Activated naive CD8-positive, alpha-beta T cell treated with anti-CD3 and anti-CD28 coated beads for 36 hours (primary cell): Measurements from ENCODE around the gene COMMD1. TPM values are rescaled to one million over a fixed set of nuclear protein-coding genes. Genes with fewer than 3 reads are reported as not detected.
A peak's percentile ranks its signal among the peaks of the same experiment; 100 is the strongest.
"Not testable (repeated sequence)": the region's sequence is repeated elsewhere in the genome, so short reads cannot be mapped to it uniquely, and the experiment has no call there.

ENCODE experiments used
- DNase-seq: peaks from one replicate; pipeline ENCODE4 v3.0.0; 2021
- H3K27ac Mint-ChIP-seq: one replicate; pipeline ENCODE4 v1.8.0; 2022; ENCODE audit warnings: mild to moderate bottlenecking, moderate library complexity, mixed read lengths
- H3K27me3 Mint-ChIP-seq: one replicate; pipeline ENCODE4 v1.8.0; 2022; ENCODE audit warnings: mild to moderate bottlenecking, mixed read lengths
- H3K36me3 Mint-ChIP-seq: one replicate; pipeline ENCODE4 v1.8.0; 2021; ENCODE audit warnings: mild to moderate bottlenecking, mixed read lengths
- H3K4me1 Mint-ChIP-seq: one replicate; pipeline ENCODE4 v1.8.0; 2021; ENCODE audit warnings: mixed read lengths
- H3K4me3 Mint-ChIP-seq: one replicate; pipeline ENCODE4 v1.8.0; 2022; ENCODE audit warnings: mild to moderate bottlenecking, moderate library complexity, mixed read lengths
- H3K9me3 Mint-ChIP-seq: one replicate; pipeline ENCODE4 v1.8.0; 2022; ENCODE audit warnings: mixed read lengths
- total RNA-seq, 2 experiments: library from RNA; stranded (reverse); gene quantifications; one replicate each; pipeline ENCODE4 v1.2.3, GENCODE V29; 2021

COMMD1 gene
- total RNA-seq, 2 experiments from 2014 or later, result 29.1 to 31.8 TPM

DNA sequence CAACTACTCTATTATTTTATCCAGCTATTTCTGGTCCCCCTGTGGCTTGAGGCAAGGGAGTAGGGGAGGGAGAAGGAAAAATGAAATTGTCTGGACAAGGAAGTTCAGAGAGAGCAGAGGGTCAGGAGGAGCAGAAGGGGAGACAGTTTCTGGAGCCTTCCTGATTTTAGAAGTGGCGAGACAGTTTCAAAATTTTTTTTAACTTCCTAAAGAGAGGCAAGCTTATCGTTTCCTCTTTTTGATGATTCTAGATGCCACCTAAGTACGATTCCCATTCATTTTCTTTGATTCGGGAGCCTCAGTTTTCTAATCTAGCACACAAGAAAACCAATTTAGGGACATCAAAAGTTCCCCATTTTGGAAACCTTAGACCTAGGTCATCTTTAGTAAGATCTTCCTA, 193.6 kb downstream of the COMMD1 start:
- no peak overlapping the region for H3K27ac Mint-ChIP-seq
- H3K4me1 Mint-ChIP-seq, result peaks cover 2% of the 10 kb centered on the region
- H3K9me3 Mint-ChIP-seq, result no peaks in the 10 kb centered on the region
- H3K4me3 Mint-ChIP-seq, result no peak overlapping the region
- no peaks in the 10 kb centered on the region for H3K27me3 Mint-ChIP-seq
- no peaks in the 10 kb centered on the region for H3K36me3 Mint-ChIP-seq
- no peak for DNase-seq

DNA sequence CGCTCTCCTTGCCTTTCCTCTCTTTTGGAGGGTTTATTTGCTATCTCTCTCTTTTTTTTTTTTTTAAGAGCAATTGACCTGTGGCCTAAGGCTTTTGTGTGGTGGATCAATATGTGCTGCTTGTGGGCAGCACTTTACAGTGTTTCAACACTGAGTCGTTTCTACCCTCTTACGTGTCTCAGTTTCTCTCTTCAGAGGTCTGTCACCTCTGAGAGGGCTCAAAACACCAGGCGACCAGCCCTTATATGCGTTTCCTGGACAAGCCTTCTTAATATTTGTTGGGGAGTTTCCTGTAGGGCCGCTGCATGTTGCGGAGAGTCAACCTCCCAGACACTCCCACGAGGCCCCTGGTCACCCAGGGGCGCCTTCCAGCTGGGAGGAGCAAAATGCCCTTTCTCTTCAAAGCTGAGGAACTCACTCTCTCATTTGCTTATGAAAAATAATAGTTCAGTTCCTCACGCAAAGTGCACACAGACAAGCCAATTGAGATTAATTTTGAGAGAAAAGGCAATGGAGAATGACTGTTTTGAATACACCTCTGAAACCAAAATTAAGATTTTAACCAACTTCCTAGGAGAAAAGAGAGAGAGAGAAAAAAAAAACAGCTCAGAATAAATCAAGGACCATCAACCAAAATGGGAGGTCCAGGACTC, 194.2 kb downstream of the COMMD1 start:
- DNase-seq, result no peak
- no peak overlapping the region for H3K4me3 Mint-ChIP-seq
- peaks cover 2% of the 10 kb centered on the region for H3K36me3 Mint-ChIP-seq
- no peak overlapping the region for H3K27ac Mint-ChIP-seq
- H3K9me3 Mint-ChIP-seq, result no peaks in the 10 kb centered on the region
- H3K4me1 Mint-ChIP-seq, result peaks cover 2% of the 10 kb centered on the region
- no peaks in the 10 kb centered on the region for H3K27me3 Mint-ChIP-seq

DNA sequence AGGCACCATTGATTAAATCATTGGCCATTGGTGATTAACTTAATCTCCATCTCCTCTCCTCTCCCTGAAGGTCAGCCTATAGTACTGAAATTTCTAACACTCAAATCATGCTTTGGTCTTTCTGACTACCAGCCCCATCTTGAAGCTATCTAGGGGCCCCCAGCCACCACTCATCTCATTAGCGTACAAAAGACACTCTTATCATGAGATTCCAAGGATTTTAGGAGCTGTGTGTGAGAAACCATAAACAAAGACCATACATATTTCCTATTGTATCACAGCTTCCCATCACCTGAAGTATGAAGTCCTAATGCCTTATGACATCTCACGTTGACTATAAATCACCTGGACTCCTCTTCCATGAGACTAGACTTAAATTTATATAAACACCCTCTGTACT, 196.4 kb downstream of the COMMD1 start:
- DNase-seq, result no peak
- Mint-ChIP-seq H3K9me3 (no peaks in the 10 kb centered on the region), H3K27me3 (no peaks in the 10 kb centered on the region), H3K36me3 (peaks cover 2% of the 10 kb centered on the region), H3K4me3 (no peak overlapping the region), H3K27ac (no peak overlapping the region), H3K4me1 (peaks cover 2% of the 10 kb centered on the region)

DNA sequence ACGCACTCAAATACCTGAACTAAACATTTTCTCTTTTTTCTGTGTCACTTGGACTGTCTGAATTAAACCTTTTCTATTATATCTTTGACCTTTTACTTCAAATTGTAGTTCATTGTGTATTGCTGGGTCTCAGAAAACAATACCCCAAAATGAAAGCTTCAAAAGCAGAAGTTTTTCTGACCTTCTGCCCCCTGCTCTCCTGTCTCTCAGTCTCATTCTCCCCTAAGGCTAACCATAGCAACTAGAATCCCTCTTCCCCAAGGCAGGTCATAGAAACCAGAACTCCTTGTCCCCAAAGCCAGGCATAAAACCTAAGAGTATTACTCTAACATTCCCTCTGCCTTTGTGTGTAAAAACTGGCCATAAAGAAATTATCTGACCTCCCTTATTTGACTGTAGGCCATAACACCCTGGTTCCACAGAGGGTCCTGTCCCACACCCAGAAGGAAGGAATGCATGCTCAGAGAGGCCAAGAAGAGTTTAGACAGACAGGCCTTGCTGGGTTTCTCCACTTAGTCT, 197.0 kb downstream of the COMMD1 start:
- H3K27ac Mint-ChIP-seq, result no peak overlapping the region
- DNase-seq, result no peak

DNA sequence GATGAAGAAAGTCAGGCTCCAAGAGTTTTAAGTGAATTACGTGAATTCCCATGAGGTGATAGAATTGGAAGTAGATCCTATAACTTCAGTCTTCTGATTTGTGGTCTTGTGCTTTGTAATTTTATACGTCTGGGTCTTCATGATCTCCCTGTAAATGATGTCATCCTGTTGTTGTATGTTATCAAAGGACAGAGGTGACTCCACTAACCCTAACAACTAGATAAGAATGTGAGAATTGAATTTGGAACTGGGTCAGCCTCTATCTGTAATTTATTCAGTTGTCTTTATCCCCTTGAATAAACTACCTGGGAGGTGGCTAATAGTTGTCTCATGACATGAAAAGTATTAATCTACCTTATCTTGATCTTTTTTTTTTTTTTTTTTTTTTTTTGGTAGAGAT, 204.1 kb downstream of the COMMD1 start:
- peaks cover under 1% of the 10 kb centered on the region for H3K36me3 Mint-ChIP-seq
- no peak overlapping the region for H3K4me3 Mint-ChIP-seq
- H3K9me3 Mint-ChIP-seq, result no peaks in the 10 kb centered on the region
- H3K27ac Mint-ChIP-seq, result no peak overlapping the region
- no peaks in the 10 kb centered on the region for H3K27me3 Mint-ChIP-seq
- no peak for DNase-seq
- no peaks in the 10 kb centered on the region for H3K4me1 Mint-ChIP-seq

More for the DNA sequence above, 197.0 kb downstream of the COMMD1 start:
- no peaks in the 10 kb centered on the region for H3K9me3 Mint-ChIP-seq
- no peaks in the 10 kb centered on the region for H3K27me3 Mint-ChIP-seq
- peaks cover 2% of the 10 kb centered on the region for H3K4me1 Mint-ChIP-seq
- no peak overlapping the region for H3K4me3 Mint-ChIP-seq
- peaks cover 2% of the 10 kb centered on the region for H3K36me3 Mint-ChIP-seq

DNA sequence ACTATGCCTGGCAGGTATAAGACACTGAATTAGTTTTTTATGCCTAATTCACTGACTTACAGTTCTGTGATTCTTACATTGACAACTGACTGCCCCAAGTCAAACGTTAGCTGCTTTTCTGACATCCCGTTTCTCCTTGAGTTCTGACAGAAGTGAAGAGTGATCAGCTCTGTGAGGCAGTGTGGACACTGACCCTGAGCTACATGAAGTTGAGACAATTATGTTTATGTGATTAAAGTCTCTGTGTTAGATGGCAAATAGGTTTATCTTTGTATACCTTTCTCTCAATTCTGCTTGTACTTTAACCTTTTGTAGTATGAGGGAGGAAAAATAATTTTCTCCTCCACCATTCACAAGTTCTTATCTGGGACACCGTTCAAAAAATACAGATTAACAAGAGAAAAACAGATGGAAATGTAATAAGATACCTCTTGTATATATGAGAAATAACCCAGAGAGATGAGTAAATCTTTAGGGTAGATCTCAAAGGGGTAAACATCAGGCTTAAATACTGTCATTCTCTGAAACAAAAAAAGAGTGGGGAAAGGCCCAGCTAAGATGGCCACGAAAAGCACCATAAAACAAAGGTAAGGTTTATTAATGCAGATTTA, 205.0 kb downstream of the COMMD1 start:
- Mint-ChIP-seq H3K9me3 (no peaks in the 10 kb centered on the region), H3K4me1 (no peaks in the 10 kb centered on the region), H3K36me3 (no peaks in the 10 kb centered on the region), H3K27me3 (no peaks in the 10 kb centered on the region), H3K4me3 (no peak overlapping the region), H3K27ac (no peak overlapping the region)
- DNase-seq, result no peak

DNA sequence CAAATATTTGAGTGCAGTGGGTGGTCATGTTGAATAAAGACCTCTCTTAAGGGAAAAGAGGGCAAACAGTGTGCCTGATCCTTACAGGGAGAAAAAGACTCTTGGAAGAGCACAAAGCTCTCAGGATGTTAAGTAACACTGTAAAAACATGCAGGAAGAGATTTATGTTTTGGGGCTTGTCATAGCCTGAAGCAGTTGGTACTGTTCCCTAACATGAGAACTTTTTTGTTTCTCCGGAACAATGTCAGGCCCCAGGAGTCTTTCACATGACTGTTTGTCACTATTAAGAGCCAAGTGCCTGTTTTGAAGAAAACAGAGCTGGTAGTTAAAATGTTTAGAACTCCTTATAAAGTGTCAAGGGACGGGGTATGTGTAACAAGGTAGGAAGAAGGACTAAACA, 206.7 kb downstream of the COMMD1 start:
- H3K27me3 Mint-ChIP-seq, result no peaks in the 10 kb centered on the region
- no peak for DNase-seq
- no peaks in the 10 kb centered on the region for H3K4me1 Mint-ChIP-seq
- H3K27ac Mint-ChIP-seq, result no peak overlapping the region
- no peaks in the 10 kb centered on the region for H3K36me3 Mint-ChIP-seq
- H3K4me3 Mint-ChIP-seq, result no peak overlapping the region
- H3K9me3 Mint-ChIP-seq, result no peaks in the 10 kb centered on the region

DNA sequence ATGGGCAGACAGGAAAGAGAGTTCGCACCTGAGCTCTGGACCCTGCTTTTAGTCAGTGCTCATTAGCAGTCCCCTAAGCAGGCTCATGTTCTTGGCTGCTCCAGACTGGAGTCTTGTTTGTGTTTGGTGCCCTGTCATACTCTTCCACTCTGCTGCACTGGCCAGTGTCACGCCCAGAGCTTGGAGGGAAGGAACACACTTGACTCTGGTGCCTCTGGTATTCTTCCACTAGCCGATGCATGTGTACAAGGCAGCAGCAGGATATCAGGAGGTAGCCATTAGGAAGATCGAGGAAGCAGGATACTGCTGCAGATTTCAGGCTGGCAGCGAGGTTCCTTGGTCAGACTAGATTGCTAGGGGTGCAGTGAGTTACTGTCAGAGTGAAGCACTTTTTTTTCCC, 209.1 kb downstream of the COMMD1 start:
- peaks cover 2% of the 10 kb centered on the region for H3K4me1 Mint-ChIP-seq
- no peak overlapping the region for H3K4me3 Mint-ChIP-seq
- DNase-seq, result no peak
- no peaks in the 10 kb centered on the region for H3K27me3 Mint-ChIP-seq
- no peaks in the 10 kb centered on the region for H3K9me3 Mint-ChIP-seq
- no peak overlapping the region for H3K27ac Mint-ChIP-seq
- H3K36me3 Mint-ChIP-seq, result peaks cover 1% of the 10 kb centered on the region

DNA sequence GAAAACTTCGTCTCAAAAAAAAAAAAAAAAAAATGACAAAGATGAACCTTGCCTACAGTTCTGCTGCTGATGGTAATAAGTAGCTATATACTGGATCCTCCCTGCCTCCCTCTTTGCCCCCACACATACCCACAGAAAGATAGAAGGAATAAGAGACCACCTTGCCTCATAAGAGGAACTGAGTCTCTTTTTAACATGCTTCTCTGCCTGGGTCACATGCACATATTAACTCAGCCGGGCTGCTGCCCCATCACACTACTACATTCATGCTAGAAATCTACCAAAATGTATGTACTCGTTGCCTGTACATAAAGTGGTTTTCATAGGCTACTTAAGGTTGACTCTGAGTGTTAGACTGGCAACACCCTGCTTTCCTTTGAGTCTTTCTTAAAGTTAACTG, 211.5 kb downstream of the COMMD1 start:
- Mint-ChIP-seq H3K27me3 (no peaks in the 10 kb centered on the region), H3K27ac (no peak overlapping the region), H3K9me3 (no peaks in the 10 kb centered on the region)

DNA sequence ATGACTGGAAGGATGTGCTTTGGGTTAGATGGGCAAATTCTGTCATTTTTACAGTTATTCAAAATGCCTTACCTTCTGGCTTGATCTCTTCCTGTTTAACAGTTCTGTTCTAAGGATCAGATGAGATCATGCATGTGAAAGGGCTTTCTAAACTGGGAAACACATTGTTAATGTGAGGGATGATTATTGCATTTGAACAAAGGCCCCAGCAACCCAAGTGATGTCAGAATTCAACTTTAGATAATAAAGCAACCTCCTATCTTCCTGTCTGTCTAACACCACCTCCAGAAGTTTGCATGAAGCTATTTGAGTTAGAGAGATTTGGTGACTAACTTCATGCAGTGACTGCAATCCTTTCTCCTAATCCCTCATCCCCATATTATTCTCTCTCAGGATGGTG, 212.7 kb downstream of the COMMD1 start:
- DNase-seq, result no peak
- H3K9me3 Mint-ChIP-seq, result no peaks in the 10 kb centered on the region
- H3K36me3 Mint-ChIP-seq, result peaks cover 1% of the 10 kb centered on the region
- H3K4me3 Mint-ChIP-seq, result no peak overlapping the region
- H3K4me1 Mint-ChIP-seq, result peaks cover 3% of the 10 kb centered on the region
- H3K27ac Mint-ChIP-seq, result no peak overlapping the region
- no peaks in the 10 kb centered on the region for H3K27me3 Mint-ChIP-seq

More for the DNA sequence above, 211.5 kb downstream of the COMMD1 start:
- DNase-seq, result no peak
- no peak overlapping the region for H3K4me3 Mint-ChIP-seq
- H3K4me1 Mint-ChIP-seq, result peaks cover 3% of the 10 kb centered on the region
- H3K36me3 Mint-ChIP-seq, result peaks cover 1% of the 10 kb centered on the region

DNA sequence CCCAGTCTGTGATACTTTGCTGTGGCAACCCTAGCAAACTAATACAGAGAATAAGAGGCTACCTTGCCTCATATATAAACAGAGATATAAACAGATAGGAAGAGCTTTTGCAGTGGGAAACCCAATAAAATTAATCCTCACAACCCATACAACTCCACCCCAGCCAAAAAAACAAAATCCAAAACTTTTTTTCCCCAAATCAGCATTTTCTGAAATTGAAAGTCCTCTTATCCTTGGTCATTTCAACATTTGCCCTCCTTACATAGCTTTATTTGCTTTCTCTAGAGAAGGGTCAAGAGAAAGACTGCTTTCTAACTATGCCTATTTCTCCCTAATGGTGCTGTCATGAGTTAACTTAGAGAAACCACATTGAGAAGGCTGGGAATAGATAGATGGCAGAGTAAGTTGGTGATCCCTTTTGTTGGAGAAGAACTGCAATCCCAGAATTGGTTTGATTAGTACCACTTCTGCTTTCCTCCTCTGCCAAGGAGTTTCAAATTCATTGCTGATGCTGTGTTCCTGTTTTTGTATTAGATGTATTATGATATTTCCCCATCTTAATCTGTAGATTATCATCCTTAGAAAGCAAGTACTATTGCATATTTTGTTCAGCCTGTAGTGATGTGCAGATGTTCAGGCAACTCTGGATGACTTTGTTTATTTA, 214.0 kb downstream of the COMMD1 start:
- Mint-ChIP-seq H3K4me1 (peaks cover 3% of the 10 kb centered on the region), H3K4me3 (no peak overlapping the region), H3K27ac (no peak overlapping the region), H3K27me3 (no peaks in the 10 kb centered on the region), H3K9me3 (no peaks in the 10 kb centered on the region), H3K36me3 (peaks cover 1% of the 10 kb centered on the region)
- no peak for DNase-seq

DNA sequence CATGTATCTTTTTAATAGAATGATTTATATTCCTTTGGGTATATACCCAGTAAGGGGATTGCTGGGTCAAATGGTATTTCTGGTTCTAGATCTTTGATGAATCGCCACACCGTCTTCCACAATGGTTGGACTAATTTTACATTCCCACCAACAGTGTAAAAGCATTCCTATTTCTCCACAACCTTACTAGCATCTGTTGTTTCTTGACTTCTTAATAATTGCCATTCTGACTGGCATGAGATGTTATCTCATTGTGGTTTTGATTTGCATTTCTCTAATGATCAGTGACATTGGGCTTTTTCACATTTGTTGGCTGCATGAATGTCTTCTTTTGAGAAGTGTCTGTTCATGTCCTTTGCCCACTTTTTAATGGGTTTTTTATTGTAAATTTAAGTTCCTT, 220.8 kb downstream of the COMMD1 start:
- not testable (repeated sequence) for H3K27me3 Mint-ChIP-seq, DNase-seq, H3K36me3 Mint-ChIP-seq, H3K9me3 Mint-ChIP-seq, H3K4me1 Mint-ChIP-seq, H3K4me3 Mint-ChIP-seq
- H3K27ac Mint-ChIP-seq, result peak overlapping the region; percentile 8

DNA sequence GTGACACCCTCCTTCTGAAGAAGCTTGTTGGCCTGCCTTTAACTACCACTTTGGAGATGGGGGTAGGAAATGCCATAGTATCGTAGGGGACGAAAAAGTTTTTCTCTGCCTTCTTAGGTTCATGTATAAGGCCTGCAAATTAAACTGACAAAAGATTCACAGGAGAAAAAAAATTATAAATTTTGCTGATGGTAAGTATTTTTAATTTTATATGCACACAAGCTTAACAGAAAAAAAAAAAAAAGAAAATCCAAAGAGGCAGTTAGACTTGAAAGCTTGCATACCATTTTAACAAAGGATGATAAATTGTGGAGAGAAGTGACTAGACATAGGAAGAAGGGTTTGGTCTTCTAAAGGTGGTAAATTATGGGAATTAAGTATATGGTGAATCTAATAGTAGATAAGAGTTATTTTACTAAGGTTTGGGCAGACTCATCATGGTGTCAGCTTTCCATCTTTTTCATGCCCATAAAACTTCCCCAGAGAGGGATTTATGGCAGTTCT, 227.9 kb downstream of the COMMD1 start:
- Mint-ChIP-seq H3K4me1 (peaks cover 2% of the 10 kb centered on the region), H3K4me3 (no peak overlapping the region), H3K27me3 (no peaks in the 10 kb centered on the region), H3K36me3 (peaks cover 15% of the 10 kb centered on the region), H3K9me3 (peaks cover 4% of the 10 kb centered on the region), H3K27ac (no peak overlapping the region)
- DNase-seq, result no peak

DNA sequence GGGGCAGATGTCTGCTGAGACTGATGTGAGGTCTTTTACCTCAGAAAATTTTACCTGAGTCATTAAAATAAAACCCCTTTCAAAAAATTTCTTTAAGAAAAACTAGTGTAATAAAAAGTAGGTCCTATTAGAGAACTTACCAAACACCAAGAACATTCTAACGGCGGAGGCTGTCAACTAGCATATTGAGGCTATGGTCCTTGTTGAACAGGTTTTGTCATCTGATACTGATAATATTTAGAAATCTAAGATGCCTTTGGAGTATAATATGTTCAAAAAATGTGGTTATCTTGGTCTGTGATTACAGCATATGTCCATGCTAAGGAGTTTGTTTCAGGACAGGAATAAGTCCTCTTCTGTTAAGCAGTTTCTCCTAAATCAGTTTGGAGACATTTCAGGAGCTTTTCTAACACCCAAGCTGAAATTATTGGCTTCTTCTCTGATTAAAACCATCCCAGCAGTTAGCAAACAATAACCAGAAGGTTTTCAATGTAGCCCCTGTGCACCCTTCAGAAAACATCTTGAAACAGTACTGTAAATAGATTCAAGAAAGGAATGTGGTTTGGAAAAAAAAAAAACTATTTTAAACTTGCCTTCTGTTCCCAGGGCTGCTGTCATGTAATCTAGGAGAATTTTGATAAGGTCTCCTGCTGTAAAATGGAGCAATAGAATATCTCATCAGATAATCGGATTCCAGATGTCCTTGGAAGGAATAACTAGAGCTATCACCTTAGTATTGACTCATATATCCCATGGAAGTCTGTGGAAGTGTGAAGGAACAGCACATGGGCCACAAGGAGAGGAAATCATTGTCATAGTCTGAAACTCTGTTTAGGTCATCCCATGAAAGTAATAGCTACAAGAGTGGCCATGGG, 231.7 kb downstream of the COMMD1 start:
- Mint-ChIP-seq H3K27me3 (no peaks in the 10 kb centered on the region), H3K4me3 (no peak overlapping the region), H3K36me3 (peaks cover 13% of the 10 kb centered on the region), H3K27ac (no peak overlapping the region), H3K9me3 (peaks cover 2% of the 10 kb centered on the region), H3K4me1 (peaks cover 8% of the 10 kb centered on the region)
- DNase-seq, result no peak
